Measurements from ENCODE around the gene F10. TPM values are rescaled to one million over a fixed set of nuclear protein-coding genes. Genes with fewer than 3 reads are reported as not detected.

F10 gene
- total and polyA plus RNA-seq, 9 of the 15 experiments (the other 6 are each of a cell fraction or from before 2014, with no cell fraction given), result 0.04 to 0.09 (median 0.07) TPM; not detected in 5

DNA sequence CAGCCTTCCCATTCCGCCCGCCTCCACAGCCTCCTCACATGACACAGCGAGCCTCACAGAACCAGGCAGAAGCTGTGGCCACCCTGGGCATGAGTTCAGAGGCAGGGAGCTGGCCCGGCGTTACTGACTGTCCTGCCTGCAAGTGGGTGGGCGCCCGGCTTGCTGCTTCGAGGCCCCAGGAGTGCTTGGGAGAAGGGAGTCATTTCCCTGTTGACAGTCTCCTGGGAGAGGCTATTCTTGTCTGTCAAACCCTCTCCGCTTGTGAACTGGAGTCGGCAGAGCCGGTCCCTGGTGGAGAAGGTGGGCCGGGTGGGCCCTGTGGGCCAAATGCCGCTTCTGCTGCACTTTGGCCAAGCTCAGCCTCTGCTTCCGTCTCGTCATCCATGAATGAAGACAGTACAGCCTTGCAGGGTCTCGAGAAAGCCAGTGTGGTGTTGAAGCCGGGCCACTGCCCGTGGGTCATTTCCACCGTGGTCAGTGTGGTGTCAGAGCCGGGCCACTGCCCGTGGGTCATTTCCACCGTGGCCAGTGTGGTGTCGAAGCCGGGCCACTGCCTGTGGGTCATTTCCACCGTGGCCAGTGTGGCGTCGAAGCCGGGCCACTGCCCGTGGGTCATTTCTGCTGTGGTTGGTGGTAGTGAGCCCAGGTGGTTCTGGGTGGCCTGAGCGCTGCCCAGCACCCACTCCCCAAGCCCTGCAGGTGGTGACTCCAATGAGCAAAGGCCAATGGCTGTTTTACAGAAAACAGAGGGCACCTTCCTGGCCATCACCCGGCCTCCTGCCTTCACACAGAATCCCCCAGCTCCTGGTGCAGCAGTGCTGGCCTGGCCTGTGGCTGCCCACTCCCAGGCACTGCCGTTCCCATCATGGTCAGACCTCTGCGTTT is 30.5 kb upstream of the F10 start:
- in situ Hi-C loops (cut with MboI), result no loop called here
- ATAC-seq (no peak), DNase-seq (ENCODE audit: extremely low read depth in 1 of 4, low spot score in 3 of 4) (no peak), FAIRE-seq (no peak)
- H3K27me3 ChIP-seq (ENCODE audit: control insufficient read depth in 2 of 2, insufficient read depth in 2 of 2, low read length in 2 of 2), result peaks cover 42 to 97% of the 10 kb centered on the region in 2 experiments
- intact Hi-C loops (cut with micrococcal nuclease), result no loop called here
- H3K9me1 ChIP-seq (ENCODE audit: control insufficient read depth, insufficient read depth, low read length), result no peaks in the 10 kb centered on the region
- no peak for TF ChIP-seq NR2C2 (CRISPR knock-in tag; IDR thresholded peaks at IDR 0.05)
- TF ChIP-seq NR2C2 (tag; IDR thresholded peaks at IDR 0.05), result no peak
- TF ChIP-seq MEF2A (IDR thresholded peaks at IDR 0.05; ENCODE audit: control insufficient read depth, low read depth, low read length), result no peak
- no peaks in the 10 kb centered on the region for H3K36me3 ChIP-seq (ENCODE audit: control insufficient read depth, insufficient read depth, low read length)
- no peak overlapping the region for H3K9ac ChIP-seq (ENCODE audit: insufficient read depth in 1 of 2, low read depth in 2 of 2, low read length in 2 of 2)
- no peaks in the 10 kb centered on the region for H3K79me2 ChIP-seq (ENCODE audit: control insufficient read depth, insufficient read depth, low read length)
- H3K27ac ChIP-seq (ENCODE audit: extremely low read depth, low read depth, low read length), result no peak overlapping the region
- H3K4me2 ChIP-seq (ENCODE audit: insufficient read depth, low read length), result no peak overlapping the region
- ChIA-PET POLR2A (no interaction called here), CTCF (ENCODE audit: low intra/inter-chr PET ratio) (no interaction called here)
- 2% methylated on average over 22 of the region's 33 CpGs for WGBS (ENCODE audit: insufficient coverage, low coverage, missing lambda C conversion rate)
- peaks cover 7% of the 10 kb centered on the region for H4K20me1 ChIP-seq (replicated peaks; ENCODE audit: control insufficient read depth, insufficient read depth, low read length)
- H3K4me3 ChIP-seq, result no peak overlapping the region
- no peak overlapping the region for H2AFZ ChIP-seq (ENCODE audit: low read depth, low read length)
- peaks cover 0 to 14% of the 10 kb centered on the region in 2 experiments; a peak in 2 of 5 replicates for H3K4me1 ChIP-seq (replicated peaks in 1 of 2; ENCODE audit: control insufficient read depth in 2 of 2, insufficient read depth in 2 of 2, low read length in 2 of 2)
- H3K9me3 ChIP-seq (replicated peaks; ENCODE audit: control insufficient read depth, insufficient read depth, low read depth, low read length), result no peaks in the 10 kb centered on the region
- BruUV-seq (replicated peaks), result no TSS peak

Data from K562 (cell line).